Endothelial cell of umbilical vein (primary cell): ENCODE data around the gene NR0B2. TPM values are rescaled to one million over a fixed set of nuclear protein-coding genes. Genes with fewer than 3 reads are reported as not detected.

ENCODE experiments used
- BruUV-seq: library from RNA; stranded (reverse); fragments of 400-500 nt; replicated peaks from 2 replicates; lab custom pipeline; 2021; lab: Mats Ljungman, UMichigan
- CTCF ChIA-PET: fragments of 300-600, 350-600 bp; sonication (Branson Sonifier 250); formaldehyde crosslinking; loops from one replicate; lab custom pipeline; 2021; ENCODE audit warnings: antibody characterized with exemption, inconsistent platforms; lab: Charles Lee
- POLR2A ChIA-PET: fragments of 300-600, 350-600 bp; sonication (Branson Sonifier 250); formaldehyde crosslinking; loops from one replicate; lab custom pipeline; 2021; ENCODE audit warnings: antibody characterized with exemption, inconsistent platforms; lab: Charles Lee
- DNase-seq: peaks from one replicate; pipeline ENCODE4 v3.0.0-alpha.2; 2011; ENCODE audit warnings: low read depth, low spot score
- FAIRE-seq: peaks from 2 replicates; lab custom pipeline; 2011; peaks lifted over from hg19 to GRCh38; lab: Jason Lieb, UNC
- H2AFZ ChIP-seq: 2 replicates; pipeline ENCODE4 v1.6.0; 2012; ENCODE audit warnings: low read depth, low read length, control low read depth, inconsistent platforms
- H3K27ac ChIP-seq: 2 replicates; pipeline ENCODE4 v1.5.1; 2011; ENCODE audit warnings: low read depth, mild to moderate bottlenecking, control low read depth, low read length, moderate library complexity; ENCODE audit not compliant: insufficient read depth
- H3K27me3 ChIP-seq, 2 experiments: 2 replicates each; pipeline versions ENCODE4 v1.6.0 to v1.6.1; 2011; ENCODE audit warnings: low read length in 2 of 2, mixed read lengths in 1 of 2; ENCODE audit not compliant: control insufficient read depth in 2 of 2, insufficient read depth in 2 of 2
- H3K36me3 ChIP-seq, 2 experiments: 2 replicates in 1 of 2; 3 replicates in 1 of 2; pipeline ENCODE4 v1.5.1; 2011; ENCODE audit warnings: low read length in 2 of 2, mild to moderate bottlenecking in 1 of 2, moderate library complexity in 1 of 2; ENCODE audit not compliant: control insufficient read depth in 2 of 2, insufficient read depth in 2 of 2; ENCODE audit errors: extremely low read depth in 1 of 2
- H3K4me1 ChIP-seq: 3 replicates; pipeline ENCODE4 v1.5.1; 2011; ENCODE audit warnings: mild to moderate bottlenecking, low read length; ENCODE audit not compliant: control insufficient read depth, insufficient read depth; ENCODE audit errors: extremely low read depth
- H3K4me2 ChIP-seq: 2 replicates; pipeline ENCODE4 v1.6.1; 2011; ENCODE audit warnings: low read length, control low read depth, mixed read lengths; ENCODE audit not compliant: insufficient read depth
- H3K4me3 ChIP-seq, 3 experiments: fragments of 200-600 bp in 1 of 3; sonication (generic), shearing (Covaris generic) in 1 of 3; replicated peaks in 1 of 3; 2 replicates each; pipeline ENCODE4 v1.5.1; 2011 to 2016; ENCODE audit warnings: control low read depth in 3 of 3, low read length in 3 of 3, mild to moderate bottlenecking in 2 of 3, inconsistent platforms in 1 of 3, low read depth in 1 of 3, moderate library complexity in 1 of 3; ENCODE audit not compliant: insufficient read depth in 1 of 3
- H3K79me2 ChIP-seq: 2 replicates; pipeline ENCODE4 v1.6.0; 2012; ENCODE audit warnings: low read length, inconsistent platforms; ENCODE audit not compliant: control insufficient read depth, insufficient read depth
- H3K9ac ChIP-seq: replicated peaks from 2 replicates; pipeline ENCODE3; 2011; ENCODE audit warnings: low read length, control low read depth; ENCODE audit not compliant: insufficient read depth; ENCODE audit errors: extremely low read depth
- H3K9me1 ChIP-seq: replicated peaks from 3 replicates; pipeline ENCODE4 v1.6.0; 2011; ENCODE audit warnings: mild to moderate bottlenecking, low read length; ENCODE audit not compliant: control insufficient read depth, insufficient read depth; ENCODE audit errors: extremely low read depth
- H3K9me3 ChIP-seq: replicated peaks from 2 replicates; pipeline ENCODE4 v1.5.1; 2012; ENCODE audit warnings: low read length, inconsistent platforms; ENCODE audit not compliant: control insufficient read depth, insufficient read depth
- H4K20me1 ChIP-seq: replicated peaks from 2 replicates; pipeline ENCODE3; 2011; ENCODE audit warnings: mild to moderate bottlenecking, low read length; ENCODE audit not compliant: control insufficient read depth, insufficient read depth; ENCODE audit errors: extremely low read depth
- EZH2 ChIP-seq: IDR thresholded peaks from 2 replicates; pipeline ENCODE4 v1.6.1; 2012; ENCODE audit warnings: borderline replicate concordance, low read depth, mild to moderate bottlenecking, moderate library complexity, low read length, inconsistent platforms; ENCODE audit not compliant: severe bottlenecking
- JUN ChIP-seq: IDR thresholded peaks from 2 replicates; pipeline ENCODE4 v1.6.1; 2011; ENCODE audit warnings: borderline replicate concordance, low read depth; ENCODE audit not compliant: insufficient read length, insufficient read depth
- MYC ChIP-seq: IDR thresholded peaks from one replicate; pipeline ENCODE4 v1.6.1; 2011; ENCODE audit warnings: mild to moderate bottlenecking, low read depth, low read length
- POLR2A ChIP-seq: IDR thresholded peaks from 2 replicates; pipeline ENCODE4 v1.6.1; 2012; ENCODE audit warnings: low read depth, mild to moderate bottlenecking, control low read depth, low read length
- POLR2AphosphoS5 ChIP-seq: IDR thresholded peaks from 2 replicates; pipeline ENCODE4 v1.6.1; 2012; ENCODE audit warnings: low read depth, mild to moderate bottlenecking, control low read depth, low read length, moderate library complexity; ENCODE audit not compliant: insufficient read depth
- dilution Hi-C: fragments of 300-500 bp; cut with MboI; formaldehyde crosslinking; loops from one replicate; pipeline ENCODE4 v1.15.0; 2019; ENCODE audit warnings: low sequenced_read_pairs; ENCODE audit not compliant: extremely low pct_ligation_motif_present
- intact Hi-C: fragments of 100-400 bp; cut with micrococcal nuclease; formaldehyde crosslinking; loops from one replicate; pipeline ENCODE4 v1.10.0; 2022
- polyA plus RNA-seq, 4 experiments: library from polyadenylated mRNA; depleted of rRNA in 3 of 4; stranded (reverse) in 3 of 4; unstranded in 1 of 4; fragments of >200 nt; gene quantifications; 2 replicates each; pipeline versions ENCODE4 v1.2.1 to v1.2.3, GENCODE V29; 2011 to 2012; ENCODE audit warnings: missing spikeins in 1 of 4
- total RNA-seq: library from RNA; stranded (reverse); gene quantifications from 2 replicates; pipeline ENCODE4 v1.2.3, GENCODE V29; 2021

Gene NR0B2
- total and polyA plus RNA-seq, 2 donors (not counting 3 experiments of a cell fraction or from before 2014, with no cell fraction given), result not detected

DNA sequence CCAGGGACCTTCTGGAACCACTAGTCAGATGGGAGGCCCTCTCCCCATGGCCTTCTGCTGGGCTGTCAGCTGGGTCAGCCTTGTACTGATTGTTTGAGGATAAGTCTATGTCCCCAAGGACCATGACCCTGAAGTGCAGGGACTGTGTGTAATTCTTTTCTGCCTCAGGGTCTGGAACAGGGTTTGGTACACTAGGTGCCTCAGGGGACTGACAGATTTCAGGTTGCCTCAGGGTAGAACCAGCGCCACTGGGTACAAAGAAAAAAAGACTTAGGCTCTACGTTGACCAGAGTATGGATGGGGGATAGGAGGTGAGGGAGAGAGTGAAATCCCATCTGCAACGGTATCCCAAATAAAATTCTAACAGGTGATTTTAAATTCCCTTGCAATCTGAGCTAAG, 43.5 kb upstream of the NR0B2 start:
- peaks cover 9% of the 10 kb centered on the region for H3K4me1 ChIP-seq
- H3K9ac ChIP-seq, result no peak overlapping the region
- intact Hi-C loops, result no loop called here
- ChIA-PET POLR2A (no interaction called here), CTCF (interaction anchor here (1.0 kb wide), 1 partner anchor 10 kb away, joined by 5 read pairs; no protein-coding TSS in a partner anchor)
- peaks cover 22 to 24% of the 10 kb centered on the region in 2 experiments for H3K27me3 ChIP-seq
- no TSS peak for BruUV-seq
- TF ChIP-seq EZH2, result no peak
- no peak for TF ChIP-seq POLR2A
- TF ChIP-seq JUN, result no peak
- TF ChIP-seq MYC, result no peak
- no peak for TF ChIP-seq POLR2AphosphoS5
- H3K9me3 ChIP-seq, result no peaks in the 10 kb centered on the region
- no peak overlapping the region for H3K4me3 ChIP-seq
- no peaks in the 10 kb centered on the region for H3K79me2 ChIP-seq
- H3K27ac ChIP-seq, result no peak overlapping the region
- DNase-seq, result no peak
- H3K9me1 ChIP-seq, result no peaks in the 10 kb centered on the region
- no peaks in the 10 kb centered on the region for H3K36me3 ChIP-seq
- no peak overlapping the region for H2AFZ ChIP-seq
- dilution Hi-C loops, result no loop called here
- H3K4me2 ChIP-seq, result no peak overlapping the region
- H4K20me1 ChIP-seq, result no peaks in the 10 kb centered on the region
- no peak for FAIRE-seq

DNA sequence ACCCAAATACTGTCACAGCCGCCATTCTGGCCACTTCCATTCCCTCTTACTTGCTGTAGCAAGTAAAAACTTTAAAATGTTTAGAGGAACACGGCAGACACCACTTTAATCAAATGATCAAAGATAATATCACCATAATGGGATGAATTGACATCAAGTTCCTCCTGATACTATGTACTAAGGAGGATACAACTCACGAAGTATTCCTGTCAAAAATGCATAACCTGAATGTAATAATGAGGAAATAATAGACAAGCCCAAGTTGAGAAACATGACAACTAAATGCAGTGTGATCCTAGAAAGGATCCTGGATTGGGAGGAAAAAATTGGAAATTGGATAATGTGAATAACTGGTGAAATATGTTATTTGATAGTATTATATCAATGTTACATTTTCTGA, 42.5 kb upstream of the NR0B2 start:
- H3K27me3 ChIP-seq, result peaks cover 22 to 24% of the 10 kb centered on the region in 2 experiments
- intact Hi-C loops (no loop called here), dilution Hi-C loops (no loop called here)
- H3K4me1 ChIP-seq, result no peaks in the 10 kb centered on the region
- H3K79me2 ChIP-seq, result no peaks in the 10 kb centered on the region
- FAIRE-seq (no peak), DNase-seq (no peak)
- no peak overlapping the region for H3K4me2 ChIP-seq
- no peak overlapping the region for H3K27ac ChIP-seq
- no peak overlapping the region for H3K9ac ChIP-seq
- no peaks in the 10 kb centered on the region for H3K9me3 ChIP-seq
- no peaks in the 10 kb centered on the region for H4K20me1 ChIP-seq
- no peaks in the 10 kb centered on the region for H3K9me1 ChIP-seq
- CTCF ChIA-PET, result interaction anchor here (1.0 kb wide), 1 partner anchor 11 kb away, joined by 5 read pairs; no protein-coding TSS in a partner anchor
- no peak overlapping the region for H2AFZ ChIP-seq
- POLR2A ChIA-PET, result no interaction called here
- H3K36me3 ChIP-seq, result no peaks in the 10 kb centered on the region
- no peak for TF ChIP-seq MYC
- no peak for TF ChIP-seq EZH2
- no TSS peak for BruUV-seq
- H3K4me3 ChIP-seq, result no peak overlapping the region
